Progenitor cell of endocrine pancreas (in vitro differentiated cells): ENCODE measurements around the gene EBF3. TPM values are rescaled to one million over a fixed set of nuclear protein-coding genes. Genes with fewer than 3 reads are reported as not detected.

Experiments
- DNase-seq: peaks from one replicate; pipeline ENCODE4 v3.0.0; 2021; ENCODE audit warnings: low spot score; ENCODE audit not compliant: unreplicated experiment
- H3K27ac Mint-ChIP-seq: 2 replicates; pipeline ENCODE4 v1.8.0; 2021; ENCODE audit warnings: mild to moderate bottlenecking, moderate library complexity, mixed read lengths
- H3K27me3 Mint-ChIP-seq: 2 replicates; pipeline ENCODE4 v1.8.0; 2021; ENCODE audit warnings: mixed read lengths
- H3K36me3 Mint-ChIP-seq: 2 replicates; pipeline ENCODE4 v1.8.0; 2022; ENCODE audit warnings: mixed read lengths; ENCODE audit not compliant: insufficient read depth
- H3K4me1 Mint-ChIP-seq: 2 replicates; pipeline ENCODE4 v1.8.0; 2021; ENCODE audit warnings: low read depth, mixed read lengths
- H3K4me3 Mint-ChIP-seq: 2 replicates; pipeline ENCODE4 v1.8.0; 2021; ENCODE audit warnings: low read depth, mild to moderate bottlenecking, moderate library complexity, mixed read lengths
- H3K9me3 Mint-ChIP-seq: 2 replicates; pipeline ENCODE4 v1.8.0; 2021; ENCODE audit warnings: low read depth, mixed read lengths
- CTCF ChIP-seq: fragments of 200-600 bp; sonication (generic); IDR thresholded peaks from one replicate; pipeline ENCODE4 v1.5.0; 2021; ENCODE audit warnings: antibody characterized with exemption, mild to moderate bottlenecking; ENCODE audit not compliant: unreplicated experiment
- total RNA-seq: library from RNA; stranded (reverse); gene quantifications from 2 replicates; pipeline ENCODE4 v1.2.1, GENCODE V29; 2021

Gene EBF3
- total RNA-seq, 1 donor from 2014 or later: 0.19 TPM

GRCh38 chr10:129965425-129965808, 1.3 kb upstream of the EBF3 start:
- Mint-ChIP-seq H3K27ac (no peak overlapping the region), H3K9me3 (no peaks in the 10 kb centered on the region), H3K4me1 (peaks cover 12% of the 10 kb centered on the region), H3K36me3 (no peaks in the 10 kb centered on the region), H3K27me3 (peaks cover 75% of the 10 kb centered on the region), H3K4me3 (no peak overlapping the region)
- DNase-seq: no peak
- TF ChIP-seq CTCF: no peak

- Mint-ChIP-seq H3K4me1 (peaks cover 11% of the 10 kb centered on the region), H3K27me3 (peaks cover 75% of the 10 kb centered on the region), H3K27ac (peak overlapping the region; percentile 73), H3K4me3 (no peak overlapping the region), H3K36me3 (no peaks in the 10 kb centered on the region), H3K9me3 (no peaks in the 10 kb centered on the region)
- no peak for TF ChIP-seq CTCF
- DNase-seq: no peak
Observed at GRCh38 chr10:129964611-129965424, 744 bp upstream of the EBF3 start.

GRCh38 chr10:129962872-129963640, 1.0 kb downstream of the EBF3 start:
- Mint-ChIP-seq H3K9me3 (no peaks in the 10 kb centered on the region), H3K36me3 (no peaks in the 10 kb centered on the region), H3K4me1 (peaks cover 13% of the 10 kb centered on the region), H3K27ac (peak overlapping the region; percentile 1), H3K27me3 (peaks cover 67% of the 10 kb centered on the region), H3K4me3 (peak overlapping the region; percentile 50)
- no peak for TF ChIP-seq CTCF
- no peak for DNase-seq

GRCh38 chr10:129962031-129962871, 1.8 kb downstream of the EBF3 start:
- Mint-ChIP-seq H3K27me3 (peaks cover 69% of the 10 kb centered on the region), H3K4me1 (peaks cover 14% of the 10 kb centered on the region), H3K4me3 (peak overlapping the region; percentile 32), H3K27ac (peak overlapping the region; percentile 80), H3K9me3 (no peaks in the 10 kb centered on the region), H3K36me3 (no peaks in the 10 kb centered on the region)
- no peak for DNase-seq
- TF ChIP-seq CTCF: no peak
